ENCODE results near the gene NTNG2. TPM values are rescaled to one million over a fixed set of nuclear protein-coding genes. Genes with fewer than 3 reads are reported as not detected.

NTNG2 gene
- total and polyA plus RNA-seq, 10 of the 15 experiments (the other 5 are each of a cell fraction or from before 2014, with no cell fraction given), result 0.37 to 0.79 (median 0.45) TPM; not detected in 6

- TF ChIP-seq IRF5 (IDR thresholded peaks at IDR 0.05; ENCODE audit: borderline replicate concordance) (no peak), ZZZ3 (IDR thresholded peaks at IDR 0.05; ENCODE audit: control insufficient read depth, insufficient read length, low read depth) (no peak), SP1 (IDR thresholded peaks at IDR 0.05; ENCODE audit: low read depth, low read length) (no peak), STAT3 (IDR thresholded peaks at IDR 0.05; ENCODE audit: low read depth, low read length) (no peak)
Observed at GRCh38 chr9:132197315-132197714, 35.5 kb downstream of the NTNG2 start (continued).

GRCh38 chr9:132197856-132198550 lies 36.1 kb downstream of the NTNG2 start:
- BruUV-seq (replicated peaks), result no TSS peak
- Histone ChIP-seq H3K4me2 (ENCODE audit: control insufficient read depth, insufficient read depth) (no peak overlapping the region), H3K4me1 (ENCODE audit: control insufficient read depth, insufficient read depth, low read length) (no peaks in the 10 kb centered on the region; the same call in 1 of the 2 replicates), H3K4me3 (no peak overlapping the region), H3K79me2 (ENCODE audit: control insufficient read depth, insufficient read depth, low read length) (no peaks in the 10 kb centered on the region), H3K9ac (ENCODE audit: control insufficient read depth, insufficient read depth, low read length) (no peak overlapping the region), H3K36me3 (ENCODE audit: control insufficient read depth in 2 of 2, insufficient read depth in 2 of 2, low read length in 1 of 2) (no peaks in the 10 kb centered on the region), H4K20me1 (ENCODE audit: control insufficient read depth, insufficient read depth) (no peaks in the 10 kb centered on the region; the same call in 1 of the 2 replicates), H3K9me3 (replicated peaks; ENCODE audit: control insufficient read depth, insufficient read depth, low read length) (no peaks in the 10 kb centered on the region; the same call in 2 of the 3 replicates), H2AFZ (ENCODE audit: control insufficient read depth, low read depth, low read length) (no peak overlapping the region), H3K27me3 (replicated peaks in 1 of 2; ENCODE audit: control insufficient read depth in 2 of 2, insufficient read depth in 2 of 2, low read length in 1 of 2) (no peaks in the 10 kb centered on the region; a peak in 1 of 4 replicates), H3K27ac (ENCODE audit: control insufficient read depth, insufficient read depth) (no peak overlapping the region)
- in situ Hi-C loops (cut with MboI), result no loop called here
- ChIA-PET CTCF (no interaction called here), POLR2A (no interaction called here), RAD21 (ENCODE audit: unreplicated experiment) (no interaction called here), SMC1A (ENCODE audit: uncharacterized antibody, unreplicated experiment) (interaction anchor here (0.5 kb wide), 1 partner anchor 14 kb away, joined by 3 read pairs; no protein-coding TSS in a partner anchor)
- ATAC-seq, result no peak
- intact Hi-C loops (cut with micrococcal nuclease; ENCODE audit: unreplicated experiment), result no loop called here
- WGBS (ENCODE audit: insufficient coverage, insufficient replicate concordance, low lambda C conversion rate, missing lambda C conversion rate), result 81% methylated on average over 57 of the region's 58 CpGs
- DNase-seq (ENCODE audit: low read depth, low spot score), result no peak
- no peak for FAIRE-seq
- TF ChIP-seq ZNF217 (IDR thresholded peaks at IDR 0.05), result no peak
- TF ChIP-seq GABPA (IDR thresholded peaks at IDR 0.05; ENCODE audit: low read depth), result no peak
- TF ChIP-seq KAT2A (conservative IDR thresholded peaks at IDR 0.05; ENCODE audit: control insufficient read depth, low read depth, low read length), result no peak
- TF ChIP-seq BCL11A (IDR thresholded peaks at IDR 0.05; ENCODE audit: low read depth, low read length), result no peak
- TF ChIP-seq POLR2AphosphoS5 (IDR thresholded peaks at IDR 0.05; ENCODE audit: low read length), result no peak
- TF ChIP-seq NFIC (IDR thresholded peaks at IDR 0.05; ENCODE audit: low read depth, low read length), result no peak
- TF ChIP-seq SP1 (IDR thresholded peaks at IDR 0.05; ENCODE audit: low read depth, low read length), result no peak
- no peak for TF ChIP-seq E2F4 (IDR thresholded peaks at IDR 0.05; ENCODE audit: low read depth, low read length)
- no peak for TF ChIP-seq SMAD1 (IDR thresholded peaks at IDR 0.05; ENCODE audit: low read depth, partially characterized antibody)
- TF ChIP-seq HSF1 (IDR thresholded peaks at IDR 0.05; ENCODE audit: low read depth, low read length), result no peak
- TF ChIP-seq CREM (IDR thresholded peaks at IDR 0.05; ENCODE audit: low read depth), result no peak
- TF ChIP-seq SUPT20H (IDR thresholded peaks at IDR 0.05; ENCODE audit: borderline replicate concordance, control insufficient read depth, low read depth, low read length), result no peak
- no peak for TF ChIP-seq NFYA (IDR thresholded peaks at IDR 0.05; ENCODE audit: borderline replicate concordance, low read depth, low read length)
- no peak for TF ChIP-seq ZNF622 (IDR thresholded peaks at IDR 0.05)
- no peak for TF ChIP-seq ASH2L (IDR thresholded peaks at IDR 0.05; ENCODE audit: borderline replicate concordance, low read depth)
- TF ChIP-seq TAF1 (IDR thresholded peaks at IDR 0.05; ENCODE audit: borderline replicate concordance, low read depth, low read length), result no peak
- TF ChIP-seq RBBP5 (conservative IDR thresholded peaks at IDR 0.05), result no peak
